SJCRH30 (cell line): Measurements from ENCODE around the gene DNAJC19. TPM values are rescaled to one million over a fixed set of nuclear protein-coding genes. Genes with fewer than 3 reads are reported as not detected.
A peak's percentile ranks its signal among the peaks of the same experiment; 100 is the strongest.

Source experiments
- DNase-seq, 2 experiments: peaks; one replicate each; pipeline ENCODE4 v3.0.0-alpha.2; 2015 to 2020
- H3K27ac ChIP-seq: fragments of 250-450 bp; sonication (Bioruptor Pico); 2 replicates; pipeline ENCODE4 v1.5.1; 2020; ENCODE audit warnings: mild to moderate bottlenecking, moderate library complexity
- H3K27me3 ChIP-seq: fragments of 250-450 bp; sonication (Bioruptor Pico); 2 replicates; pipeline ENCODE4 v1.5.1; 2020; ENCODE audit warnings: mild to moderate bottlenecking, moderate library complexity
- H3K36me3 ChIP-seq: fragments of 250-450 bp; sonication (Bioruptor Pico); 2 replicates; pipeline ENCODE4 v1.5.1; 2020; ENCODE audit warnings: mild to moderate bottlenecking, moderate library complexity
- H3K4me1 ChIP-seq: fragments of 250-450 bp; sonication (Bioruptor Pico); 2 replicates; pipeline ENCODE4 v1.5.1; 2020; ENCODE audit warnings: mild to moderate bottlenecking, moderate library complexity
- H3K4me3 ChIP-seq: fragments of 250-450 bp; sonication (Bioruptor Pico); 2 replicates; pipeline ENCODE4 v1.5.1; 2020; ENCODE audit warnings: mild to moderate bottlenecking, moderate library complexity
- H3K9me3 ChIP-seq: fragments of 250-450 bp; sonication (Bioruptor Pico); replicated peaks from 2 replicates; pipeline ENCODE4 v1.5.1; 2020; ENCODE audit warnings: mild to moderate bottlenecking, moderate library complexity
- total RNA-seq: library from RNA; depleted of rRNA; stranded (reverse); fragments of >200 nt; shearing (Covaris generic); gene quantifications from 2 replicates; pipeline ENCODE4 v1.2.3, GENCODE V29; 2014

The DNAJC19 gene
- total RNA-seq, 1 experiment from 2014 or later = 31.7 TPM

- Histone ChIP-seq H3K9me3 (no peaks in the 10 kb centered on the region), H3K27me3 (no peaks in the 10 kb centered on the region), H3K36me3 (peaks cover 26% of the 10 kb centered on the region), H3K4me3 (no peak overlapping the region), H3K4me1 (no peaks in the 10 kb centered on the region), H3K27ac (no peak overlapping the region)
- DNase-seq = no peak
Measured at GRCh38 chr3:180981912-180982311, 7.6 kb downstream of the DNAJC19 start.

DNA sequence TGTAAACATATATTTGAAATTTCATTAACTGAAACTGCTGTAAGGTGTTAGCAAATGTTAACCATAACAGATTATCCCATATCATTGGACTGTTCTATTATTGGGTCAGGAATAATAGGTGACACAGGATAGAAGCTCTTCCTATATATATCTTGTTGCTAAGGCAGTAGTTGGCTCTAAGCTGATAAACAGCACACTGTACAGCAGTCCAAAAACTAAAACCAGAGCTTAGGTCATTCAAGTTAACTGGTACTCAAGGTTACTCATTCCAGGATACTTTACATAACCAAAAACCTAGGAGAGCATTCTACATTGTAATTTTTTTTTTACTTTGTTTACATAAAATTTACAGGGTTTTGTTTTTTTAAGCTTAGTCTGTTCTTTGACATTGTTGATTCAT, 8.9 kb downstream of the DNAJC19 start:
- H3K36me3 ChIP-seq = peaks cover 26% of the 10 kb centered on the region
- no peak for DNase-seq

DNA sequence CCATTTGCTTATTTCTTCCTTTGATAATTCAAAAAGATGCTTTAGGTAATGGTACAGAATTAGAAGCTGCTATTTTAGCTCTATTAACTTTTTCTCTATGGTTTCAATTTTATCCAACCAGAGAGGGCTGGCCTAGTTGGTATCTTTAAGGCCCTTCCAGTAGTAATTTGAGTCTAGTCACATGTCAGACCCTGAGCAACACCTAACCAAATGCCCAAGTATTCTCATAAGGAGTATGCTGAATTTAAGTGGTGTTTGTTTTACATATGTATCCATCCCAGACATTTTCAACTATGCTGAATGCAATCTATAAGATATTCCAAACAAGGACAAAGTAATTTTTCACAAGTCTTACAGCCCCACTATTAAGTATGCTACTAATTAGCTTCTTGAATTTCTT, 9.6 kb downstream of the DNAJC19 start:
- DNase-seq = no peak
- no peak overlapping the region for H3K4me3 ChIP-seq
- H3K9me3 ChIP-seq = no peaks in the 10 kb centered on the region
- H3K4me1 ChIP-seq = no peaks in the 10 kb centered on the region
- no peak overlapping the region for H3K27ac ChIP-seq
- H3K27me3 ChIP-seq = no peaks in the 10 kb centered on the region
- H3K36me3 ChIP-seq = peaks cover 33% of the 10 kb centered on the region

More for the DNA sequence above, 8.9 kb downstream of the DNAJC19 start:
- Histone ChIP-seq H3K4me3 (no peak overlapping the region), H3K27me3 (no peaks in the 10 kb centered on the region), H3K4me1 (no peaks in the 10 kb centered on the region), H3K27ac (no peak overlapping the region), H3K9me3 (no peaks in the 10 kb centered on the region)

DNA sequence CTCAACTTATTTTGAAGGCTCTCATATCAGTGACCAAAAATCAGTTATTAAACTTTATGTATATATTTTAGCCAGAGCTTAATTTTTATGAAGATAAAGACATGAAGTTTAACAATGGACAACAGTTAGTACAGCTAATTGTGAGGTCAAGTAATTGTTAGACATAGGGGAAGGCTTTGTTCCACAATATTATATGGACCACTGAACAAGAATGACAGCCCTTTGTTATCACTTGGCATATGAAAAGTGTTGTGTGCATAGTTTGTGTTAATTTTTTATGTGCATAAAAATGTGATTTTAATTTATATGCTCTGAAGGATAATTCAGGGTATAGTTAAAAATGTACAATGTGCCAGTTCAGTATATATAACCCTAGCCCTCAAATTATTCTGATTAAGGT, 12.0 kb downstream of the DNAJC19 start:
- Histone ChIP-seq H3K27me3 (no peaks in the 10 kb centered on the region), H3K27ac (no peak overlapping the region), H3K4me1 (no peaks in the 10 kb centered on the region), H3K4me3 (no peak overlapping the region), H3K36me3 (peaks cover 50% of the 10 kb centered on the region), H3K9me3 (no peaks in the 10 kb centered on the region)
- no peak for DNase-seq

- Histone ChIP-seq H3K4me1 (no peaks in the 10 kb centered on the region), H3K36me3 (peaks cover 77% of the 10 kb centered on the region)
- no peak for DNase-seq
Measured at GRCh38 chr3:180974286-180974685, 15.2 kb downstream of the DNAJC19 start.

GRCh38 chr3:180973543-180973942, 16.0 kb downstream of the DNAJC19 start:
- peaks cover 77% of the 10 kb centered on the region for H3K36me3 ChIP-seq
- no peak for DNase-seq
- no peaks in the 10 kb centered on the region for H3K4me1 ChIP-seq

More at GRCh38 chr3:180974286-180974685, 15.2 kb downstream of the DNAJC19 start:
- H3K27me3 ChIP-seq = no peaks in the 10 kb centered on the region
- no peak overlapping the region for H3K4me3 ChIP-seq
- H3K27ac ChIP-seq = no peak overlapping the region
- H3K9me3 ChIP-seq = no peaks in the 10 kb centered on the region

GRCh38 chr3:180970931-180971330, 18.6 kb downstream of the DNAJC19 start:
- no peaks in the 10 kb centered on the region for H3K4me1 ChIP-seq
- no peak overlapping the region for H3K4me3 ChIP-seq
- no peak for DNase-seq
- H3K27ac ChIP-seq = no peak overlapping the region
- no peaks in the 10 kb centered on the region for H3K27me3 ChIP-seq
- H3K9me3 ChIP-seq = no peaks in the 10 kb centered on the region
- peaks cover 84% of the 10 kb centered on the region for H3K36me3 ChIP-seq

More at GRCh38 chr3:180973543-180973942, 16.0 kb downstream of the DNAJC19 start:
- Histone ChIP-seq H3K4me3 (no peak overlapping the region), H3K9me3 (no peaks in the 10 kb centered on the region), H3K27ac (no peak overlapping the region), H3K27me3 (no peaks in the 10 kb centered on the region)

DNA sequence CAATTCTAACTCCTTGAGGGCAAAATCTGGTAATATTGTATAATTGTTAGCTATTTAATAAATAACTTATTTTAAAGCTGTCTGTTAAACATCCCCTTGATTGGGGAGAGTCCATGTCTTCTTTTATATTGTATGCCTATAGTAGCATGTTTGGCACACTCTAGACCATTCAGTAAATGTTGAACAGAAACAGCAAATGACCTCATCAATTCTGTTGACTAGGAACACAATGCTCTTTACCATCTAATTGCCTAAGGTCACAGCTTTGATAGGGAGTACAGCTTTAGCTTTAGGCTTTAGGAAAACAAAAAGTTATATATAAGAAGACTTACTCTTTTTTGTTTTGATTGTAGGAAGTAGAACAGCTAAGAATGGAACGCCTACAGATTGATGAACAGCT, 27.0 kb downstream of the DNAJC19 start:
- Histone ChIP-seq H3K9me3 (no peaks in the 10 kb centered on the region), H3K27me3 (no peaks in the 10 kb centered on the region), H3K4me3 (no peak overlapping the region), H3K36me3 (peaks cover 91% of the 10 kb centered on the region), H3K4me1 (no peaks in the 10 kb centered on the region), H3K27ac (no peak overlapping the region)
- DNase-seq = no peak

- no peak overlapping the region for H3K4me3 ChIP-seq
- no peak overlapping the region for H3K27ac ChIP-seq
- H3K9me3 ChIP-seq = no peaks in the 10 kb centered on the region
- DNase-seq = no peak
- no peaks in the 10 kb centered on the region for H3K4me1 ChIP-seq
- peaks cover 90% of the 10 kb centered on the region for H3K36me3 ChIP-seq
- no peaks in the 10 kb centered on the region for H3K27me3 ChIP-seq
Measured at GRCh38 chr3:180961552-180961951, 28.0 kb downstream of the DNAJC19 start.

- no peak overlapping the region for H3K4me3 ChIP-seq
- no peaks in the 10 kb centered on the region for H3K27me3 ChIP-seq
- H3K9me3 ChIP-seq = no peaks in the 10 kb centered on the region
- no peaks in the 10 kb centered on the region for H3K4me1 ChIP-seq
- H3K27ac ChIP-seq = no peak overlapping the region
- no peak for DNase-seq
- H3K36me3 ChIP-seq = peaks cover 90% of the 10 kb centered on the region
Measured at GRCh38 chr3:180961087-180961486, 28.4 kb downstream of the DNAJC19 start.

- Histone ChIP-seq H3K4me3 (no peak overlapping the region), H3K27me3 (no peaks in the 10 kb centered on the region), H3K36me3 (peaks cover 90% of the 10 kb centered on the region), H3K9me3 (no peaks in the 10 kb centered on the region), H3K4me1 (no peaks in the 10 kb centered on the region), H3K27ac (no peak overlapping the region)
- no peak for DNase-seq
Measured at GRCh38 chr3:180959691-180960090, 29.8 kb downstream of the DNAJC19 start.

- no peaks in the 10 kb centered on the region for H3K4me1 ChIP-seq
- H3K36me3 ChIP-seq = peaks cover 73% of the 10 kb centered on the region
- no peak overlapping the region for H3K27ac ChIP-seq
- no peaks in the 10 kb centered on the region for H3K9me3 ChIP-seq
- no peak for DNase-seq
- no peaks in the 10 kb centered on the region for H3K27me3 ChIP-seq
- no peak overlapping the region for H3K4me3 ChIP-seq
Measured at GRCh38 chr3:180947761-180948390, 41.7 kb downstream of the DNAJC19 start.

DNA sequence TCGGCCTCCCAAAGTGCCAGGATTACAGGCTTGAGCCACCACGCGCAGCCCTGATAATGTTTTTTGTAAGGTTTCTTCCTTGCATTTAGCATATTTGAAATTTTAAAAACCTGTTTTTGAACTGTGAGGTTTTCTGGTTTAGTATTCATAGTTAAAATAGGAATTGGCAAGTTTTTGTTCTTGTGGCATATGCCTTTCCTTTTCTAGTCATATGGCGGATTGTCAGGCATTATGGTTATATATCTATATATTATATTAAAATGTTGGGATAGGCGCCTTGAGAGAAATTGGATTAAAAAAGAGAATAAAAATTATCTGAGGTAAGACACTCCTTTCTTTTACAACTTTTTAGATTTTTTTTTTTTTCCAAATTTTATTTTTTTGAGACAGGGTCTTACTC, 48.7 kb downstream of the DNAJC19 start:
- no peak overlapping the region for H3K4me3 ChIP-seq
- no peaks in the 10 kb centered on the region for H3K27me3 ChIP-seq
- no peak for DNase-seq
- H3K4me1 ChIP-seq = no peaks in the 10 kb centered on the region
- no peaks in the 10 kb centered on the region for H3K9me3 ChIP-seq
- no peak overlapping the region for H3K27ac ChIP-seq
- peaks cover 72% of the 10 kb centered on the region for H3K36me3 ChIP-seq

DNA sequence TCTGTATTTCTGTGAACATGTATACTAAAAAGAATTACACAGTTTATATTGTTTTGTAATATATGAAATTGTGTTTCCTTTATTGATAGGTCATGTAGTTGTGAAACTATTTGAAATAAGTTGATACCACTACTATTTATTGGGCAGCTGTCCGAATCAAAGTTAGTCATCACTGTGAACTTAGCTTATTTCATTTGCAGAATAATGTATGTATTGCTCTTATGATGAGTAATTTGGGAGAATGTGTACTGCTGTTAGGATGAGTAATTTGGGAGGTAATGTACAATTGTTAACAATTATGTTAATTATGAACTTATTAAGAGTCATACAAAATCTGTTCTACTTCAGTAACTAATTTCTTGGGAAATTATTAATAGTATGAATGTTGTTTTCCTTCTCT, 54.9 kb downstream of the DNAJC19 start:
- H3K27me3 ChIP-seq = no peaks in the 10 kb centered on the region
- H3K27ac ChIP-seq = peak overlapping the region; percentile 71
- H3K9me3 ChIP-seq = no peaks in the 10 kb centered on the region
- H3K4me3 ChIP-seq = no peak overlapping the region
- peaks cover 25% of the 10 kb centered on the region for H3K4me1 ChIP-seq
- H3K36me3 ChIP-seq = peaks cover 49% of the 10 kb centered on the region
- DNase-seq = no peak
